ENCODE measurements around the gene CGREF1. TPM values are rescaled to one million over a fixed set of nuclear protein-coding genes. Genes with fewer than 3 reads are reported as not detected.

The CGREF1 gene
- polyA plus RNA-seq, 1 donor from 2014 or later = 24.5 TPM

GRCh38 chr2:27152796-27153464 lies 34.0 kb upstream of the CGREF1 start:
- Histone ChIP-seq H2AFZ (ENCODE audit: low read depth, low read length) (no peak overlapping the region), H3K9me3 (ENCODE audit: low read length) (no peaks in the 10 kb centered on the region), H3K9ac (ENCODE audit: low read length) (no peak overlapping the region), H3K4me3 (ENCODE audit: low read length) (no peak overlapping the region), H4K20me1 (ENCODE audit: insufficient read depth) (no peaks in the 10 kb centered on the region), H3K36me3 (ENCODE audit: insufficient read depth, low read length) (no peaks in the 10 kb centered on the region), H3K79me2 (replicated peaks; ENCODE audit: insufficient read depth, low read length) (no peaks in the 10 kb centered on the region), H3K27me3 (ENCODE audit: insufficient read depth, low read depth, low read length) (no peaks in the 10 kb centered on the region), H3F3A (ENCODE audit: insufficient read depth, low read length, poor library complexity, severe bottlenecking) (no peaks in the 10 kb centered on the region), H3K9me2 (ENCODE audit: insufficient read depth, low read length) (no peaks in the 10 kb centered on the region), H3K4me2 (ENCODE audit: low read length) (no peak overlapping the region), H3K27ac (ENCODE audit: low read length) (no peak overlapping the region)
- TF ChIP-seq EP300 (conservative IDR thresholded peaks at IDR 0.05; ENCODE audit: poor library complexity, severe bottlenecking) (no peak), RAD21 (conservative IDR thresholded peaks at IDR 0.05) (no peak), EZH2 (IDR thresholded peaks at IDR 0.05; ENCODE audit: borderline replicate concordance, insufficient read depth, low read length, poor library complexity, severe bottlenecking) (no peak), TAF1 (IDR thresholded peaks at IDR 0.05; ENCODE audit: low read depth) (no peak), CTCF (IDR thresholded peaks at IDR 0.05; ENCODE audit: poor library complexity, severe bottlenecking) (no peak), MXI1 (conservative IDR thresholded peaks at IDR 0.05; ENCODE audit: poor library complexity, severe bottlenecking) (no peak), REST (IDR thresholded peaks at IDR 0.05; ENCODE audit: borderline replicate concordance) (no peak), SMC3 (conservative IDR thresholded peaks at IDR 0.05; ENCODE audit: poor library complexity) (no peak)

- H3K9ac ChIP-seq (ENCODE audit: low read length) = no peak overlapping the region
- no peaks in the 10 kb centered on the region for H3K27me3 ChIP-seq (ENCODE audit: insufficient read depth, low read depth, low read length)
- H4K20me1 ChIP-seq (ENCODE audit: insufficient read depth) = no peaks in the 10 kb centered on the region
- H3K27ac ChIP-seq (ENCODE audit: low read length) = no peak overlapping the region
- no peaks in the 10 kb centered on the region for H3K79me2 ChIP-seq (replicated peaks; ENCODE audit: insufficient read depth, low read length)
- no peaks in the 10 kb centered on the region for H3K9me3 ChIP-seq (ENCODE audit: low read length)
- H3F3A ChIP-seq (ENCODE audit: insufficient read depth, low read length, poor library complexity, severe bottlenecking) = no peaks in the 10 kb centered on the region
- H3K4me2 ChIP-seq (ENCODE audit: low read length) = no peak overlapping the region
- no peaks in the 10 kb centered on the region for H3K9me2 ChIP-seq (ENCODE audit: insufficient read depth, low read length)
- no peak overlapping the region for H2AFZ ChIP-seq (ENCODE audit: low read depth, low read length)
- no peak overlapping the region for H3K4me3 ChIP-seq (ENCODE audit: low read length)
- TF ChIP-seq EP300 (conservative IDR thresholded peaks at IDR 0.05; ENCODE audit: poor library complexity, severe bottlenecking) = no peak
- TF ChIP-seq POLR2AphosphoS5 (IDR thresholded peaks at IDR 0.05) = no peak
- TF ChIP-seq EZH2 (IDR thresholded peaks at IDR 0.05; ENCODE audit: borderline replicate concordance, insufficient read depth, low read length, poor library complexity, severe bottlenecking) = no peak
- no peak for TF ChIP-seq RAD21 (conservative IDR thresholded peaks at IDR 0.05)
- no peak for TF ChIP-seq CTCF (IDR thresholded peaks at IDR 0.05; ENCODE audit: poor library complexity, severe bottlenecking)
- no peak for TF ChIP-seq SMC3 (conservative IDR thresholded peaks at IDR 0.05; ENCODE audit: poor library complexity)
- no peak for TF ChIP-seq REST (IDR thresholded peaks at IDR 0.05; ENCODE audit: borderline replicate concordance)
- no peak for TF ChIP-seq MXI1 (conservative IDR thresholded peaks at IDR 0.05; ENCODE audit: poor library complexity, severe bottlenecking)
- no peak for TF ChIP-seq TAF1 (IDR thresholded peaks at IDR 0.05; ENCODE audit: low read depth)
- H3K36me3 ChIP-seq (ENCODE audit: insufficient read depth, low read length) = no peaks in the 10 kb centered on the region
Observed at GRCh38 chr2:27152102-27152795, 33.3 kb upstream of the CGREF1 start.
